HG03196 (cell line): ENCODE results near the gene SUMO3.

Experiments used
- ATAC-seq: cut with Tn5 transposase; IDR thresholded peaks from one replicate; pipeline ENCODE4 v1.9.1; 2021; ENCODE audit not compliant: unreplicated experiment

Gene SUMO3

DNA sequence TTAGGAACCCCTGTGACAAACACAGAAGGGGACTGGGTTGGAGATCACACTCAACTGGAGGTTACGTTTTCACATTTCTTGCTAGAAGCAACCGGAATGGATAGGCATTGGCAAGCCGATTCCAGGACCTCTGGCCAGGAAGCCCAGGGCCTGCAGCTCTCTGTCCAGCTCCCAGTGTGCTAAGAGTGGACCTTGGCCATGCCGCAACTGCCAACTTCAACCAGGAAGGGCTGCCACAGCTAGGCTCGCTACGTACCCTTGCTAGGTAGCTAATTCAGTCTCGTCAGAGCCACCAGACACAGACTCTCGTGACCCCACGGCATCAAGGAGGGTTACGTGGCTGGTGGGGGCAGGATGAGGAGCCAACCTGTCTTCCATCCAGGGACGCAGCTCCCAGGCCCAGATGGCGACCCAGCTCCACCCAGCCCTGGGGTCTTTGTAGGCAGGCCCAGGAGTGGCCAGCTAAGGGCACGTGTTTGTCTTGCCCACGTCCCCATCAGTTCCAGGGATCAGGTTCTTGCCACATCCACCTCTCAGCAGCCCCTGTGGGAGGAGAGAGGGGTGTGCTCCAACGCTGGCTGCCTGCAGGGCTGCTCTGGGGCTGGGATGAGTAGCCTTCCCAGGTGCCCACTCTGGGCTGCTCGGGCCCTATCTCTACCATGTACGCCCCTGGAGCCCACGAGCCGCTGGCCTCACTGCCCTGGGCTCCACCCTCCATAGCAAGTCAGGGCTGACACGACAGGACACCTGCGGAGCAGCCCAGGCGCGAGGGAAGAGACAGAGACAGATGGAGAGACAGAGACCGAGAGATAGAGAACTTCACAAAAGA is 55.4 kb downstream of the SUMO3 start:
- no peak for ATAC-seq

DNA sequence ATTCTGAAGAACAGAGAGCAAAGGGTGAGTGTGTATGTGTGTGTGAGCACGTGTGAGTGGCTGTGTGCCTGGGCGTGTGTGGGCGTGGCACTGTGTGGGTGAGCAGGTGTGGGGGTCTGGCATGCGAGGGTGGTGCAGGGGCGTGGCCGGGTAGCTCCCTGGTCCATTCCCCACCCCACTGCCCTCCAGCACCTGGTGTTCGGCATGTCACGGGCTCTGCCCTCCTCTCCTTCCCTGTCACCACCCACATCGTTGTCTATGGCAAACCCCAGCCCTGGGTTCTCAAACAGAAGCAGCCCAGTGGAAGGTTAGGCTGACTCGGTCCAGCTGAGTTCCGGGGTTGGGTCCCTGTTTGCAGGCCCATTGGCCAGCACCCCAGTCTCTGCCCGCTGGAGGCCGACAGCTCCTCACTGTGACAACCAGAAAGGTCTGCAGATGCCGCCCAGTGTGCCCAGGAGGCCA is 56.1 kb downstream of the SUMO3 start:
- ATAC-seq: no peak

DNA sequence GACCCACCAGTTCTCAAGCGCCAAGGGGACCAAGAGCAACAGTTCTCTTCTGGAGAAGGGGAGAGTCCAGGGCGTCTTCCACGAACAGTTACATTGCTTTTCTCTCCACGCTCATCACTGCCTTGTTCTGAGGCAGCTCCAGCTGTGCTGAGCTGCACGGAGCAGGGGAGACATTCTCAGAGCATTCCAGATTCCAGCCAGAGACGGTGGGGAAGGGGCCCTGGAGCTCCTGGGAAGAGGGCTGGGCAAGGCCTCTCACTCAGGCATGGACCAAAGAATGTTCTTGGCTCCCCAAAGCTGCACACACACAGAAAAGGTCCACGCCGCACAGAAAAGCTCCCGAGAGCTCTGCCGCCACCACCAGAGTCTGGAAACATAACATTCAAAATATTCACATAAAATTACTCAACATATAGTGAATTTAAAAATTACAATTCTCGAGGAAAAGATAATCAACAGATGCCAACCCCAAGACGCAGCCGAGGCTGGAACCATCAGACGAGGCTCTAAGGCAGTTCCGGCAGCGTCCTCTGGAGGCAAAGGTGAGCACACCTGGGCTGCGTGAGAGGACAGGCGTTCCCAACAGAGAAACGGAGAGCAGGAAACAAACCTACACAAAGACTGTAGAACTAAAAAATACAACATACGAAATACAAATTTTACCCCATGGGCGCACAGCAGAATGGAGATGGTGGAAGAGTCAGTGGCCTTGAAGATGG is 56.7 kb downstream of the SUMO3 start:
- ATAC-seq: no peak

DNA sequence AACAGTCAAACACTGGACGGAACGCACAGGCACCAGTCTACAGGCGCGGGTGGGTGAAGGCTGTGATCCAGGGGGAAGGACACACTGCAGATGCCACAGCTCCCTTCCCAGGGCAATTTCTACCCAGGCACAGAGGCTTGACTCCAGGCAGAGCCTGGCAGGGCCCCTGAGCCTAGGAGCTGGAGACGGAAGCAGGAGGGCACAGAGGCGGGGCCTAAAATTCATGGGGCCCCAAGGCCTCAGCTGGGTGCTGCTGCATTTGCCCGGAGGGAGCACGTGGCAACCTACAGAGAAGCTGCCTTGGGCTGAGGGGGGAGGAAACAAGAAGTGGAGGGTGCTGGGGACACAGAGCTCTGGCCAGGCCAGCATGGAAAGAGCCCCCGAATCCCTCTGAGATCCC is 57.5 kb downstream of the SUMO3 start:
- ATAC-seq: no peak

DNA sequence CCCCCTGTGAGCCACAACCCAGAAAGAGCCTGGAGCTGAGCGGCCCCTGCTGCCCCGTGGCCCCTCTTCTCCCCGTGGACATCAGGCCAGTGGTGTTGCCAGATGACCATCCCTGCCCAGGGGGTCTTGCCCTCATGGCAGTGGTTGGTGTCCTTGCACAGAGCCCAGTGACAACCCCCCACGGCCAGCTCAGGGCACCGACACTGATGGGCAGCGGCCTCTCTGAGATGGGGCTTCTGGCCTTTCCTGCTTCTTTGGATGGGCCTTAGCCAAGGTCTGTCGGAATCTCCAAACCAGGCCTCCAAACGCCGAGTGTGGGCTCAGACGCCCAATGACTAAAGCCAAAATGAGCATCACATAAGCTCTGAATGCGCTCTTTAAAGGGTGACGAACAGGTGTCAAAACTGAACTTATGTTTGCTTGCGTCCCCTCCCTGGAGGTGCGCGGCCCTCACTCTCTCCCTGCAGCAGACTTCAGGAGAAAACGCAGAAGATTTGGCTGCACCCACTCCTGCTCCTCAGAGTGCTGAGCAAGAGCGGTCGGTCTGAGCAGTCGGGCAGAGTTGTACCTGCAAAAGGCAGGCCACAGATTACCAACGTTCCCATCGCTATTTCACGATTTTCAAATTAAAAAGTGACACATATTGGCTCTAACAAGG is 58.1 kb downstream of the SUMO3 start:
- ATAC-seq: no peak

DNA sequence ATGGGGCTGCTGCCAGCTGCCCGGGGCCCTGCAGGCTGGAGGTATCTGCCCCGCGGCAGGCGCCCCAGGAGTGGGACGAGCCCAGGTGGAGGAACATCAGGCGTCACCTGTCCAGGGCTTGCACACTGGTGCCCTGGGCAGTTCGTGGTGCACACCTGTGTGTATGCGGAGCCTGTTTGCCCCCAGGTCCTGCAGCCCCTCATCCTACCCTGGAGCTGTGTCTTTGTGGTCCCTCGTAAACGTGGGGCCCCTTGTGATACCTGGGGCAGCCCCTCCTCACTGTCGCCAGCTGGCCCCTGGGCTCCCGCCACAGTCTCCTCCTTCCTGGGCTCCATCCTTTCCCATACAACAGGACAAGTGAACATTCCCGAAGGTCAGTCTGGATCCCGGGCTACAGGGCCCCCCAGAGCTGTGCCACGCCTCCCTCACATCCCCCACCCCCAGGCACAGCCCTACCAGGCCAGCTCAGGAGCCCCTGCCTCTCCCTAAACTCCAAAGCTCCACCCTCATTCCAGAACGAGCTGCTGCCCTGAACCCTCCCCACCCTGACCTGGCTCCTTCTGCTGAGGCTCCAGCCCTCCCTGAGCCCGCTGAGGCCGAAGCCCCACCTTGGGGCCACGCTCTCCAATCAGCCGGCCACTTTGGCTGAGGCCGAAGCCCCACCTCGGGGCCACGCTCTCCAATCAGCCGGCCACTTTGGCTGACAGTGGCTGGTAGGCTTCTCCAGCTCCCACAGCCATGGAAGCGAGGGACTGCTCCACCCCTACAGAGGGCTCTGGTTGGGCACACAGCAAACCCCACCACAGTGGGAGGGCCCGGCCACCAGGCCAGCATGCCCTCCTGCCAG is 58.9 kb downstream of the SUMO3 start:
- ATAC-seq: no peak

DNA sequence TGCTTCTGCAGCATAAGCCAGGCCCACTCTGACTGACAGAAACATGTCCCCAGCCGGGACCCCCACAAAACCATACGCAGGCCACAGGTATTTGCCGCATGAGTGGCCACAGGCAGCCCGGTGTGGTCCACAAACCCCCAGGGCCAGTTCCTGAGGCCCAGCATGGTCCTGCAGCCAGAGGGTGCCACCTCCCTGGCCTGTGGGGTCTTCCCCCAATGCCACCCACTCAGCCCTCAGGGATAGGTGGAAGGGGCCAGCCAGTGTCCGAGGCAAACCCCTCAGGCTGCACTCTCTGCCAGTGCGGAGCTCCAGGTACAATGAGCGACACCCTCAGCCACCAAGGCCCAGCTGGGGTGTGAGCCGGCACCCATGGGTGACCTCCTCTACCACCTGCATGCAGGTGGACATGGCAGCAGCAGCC is 59.7 kb downstream of the SUMO3 start:
- ATAC-seq: no peak

DNA sequence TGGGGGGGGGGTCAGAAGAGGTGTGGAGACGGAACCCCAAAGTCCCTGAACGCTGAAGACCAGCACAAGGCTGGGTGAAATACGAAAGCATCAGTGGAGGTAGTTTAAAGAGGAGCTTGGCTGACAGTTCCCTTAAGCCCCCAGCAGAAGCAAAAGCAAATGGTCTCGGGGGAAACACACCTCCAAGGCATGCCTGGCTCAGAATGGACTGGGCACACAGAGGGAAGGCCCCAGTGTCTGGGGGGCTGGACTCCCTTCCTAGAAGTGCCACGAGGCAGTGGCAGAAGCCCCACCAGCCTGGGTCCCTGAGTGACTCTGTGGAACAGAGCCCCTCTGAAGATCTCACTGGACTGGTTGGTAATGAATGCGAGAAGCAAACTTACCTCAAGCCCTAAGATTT is 60.1 kb downstream of the SUMO3 start:
- ATAC-seq: no peak

DNA sequence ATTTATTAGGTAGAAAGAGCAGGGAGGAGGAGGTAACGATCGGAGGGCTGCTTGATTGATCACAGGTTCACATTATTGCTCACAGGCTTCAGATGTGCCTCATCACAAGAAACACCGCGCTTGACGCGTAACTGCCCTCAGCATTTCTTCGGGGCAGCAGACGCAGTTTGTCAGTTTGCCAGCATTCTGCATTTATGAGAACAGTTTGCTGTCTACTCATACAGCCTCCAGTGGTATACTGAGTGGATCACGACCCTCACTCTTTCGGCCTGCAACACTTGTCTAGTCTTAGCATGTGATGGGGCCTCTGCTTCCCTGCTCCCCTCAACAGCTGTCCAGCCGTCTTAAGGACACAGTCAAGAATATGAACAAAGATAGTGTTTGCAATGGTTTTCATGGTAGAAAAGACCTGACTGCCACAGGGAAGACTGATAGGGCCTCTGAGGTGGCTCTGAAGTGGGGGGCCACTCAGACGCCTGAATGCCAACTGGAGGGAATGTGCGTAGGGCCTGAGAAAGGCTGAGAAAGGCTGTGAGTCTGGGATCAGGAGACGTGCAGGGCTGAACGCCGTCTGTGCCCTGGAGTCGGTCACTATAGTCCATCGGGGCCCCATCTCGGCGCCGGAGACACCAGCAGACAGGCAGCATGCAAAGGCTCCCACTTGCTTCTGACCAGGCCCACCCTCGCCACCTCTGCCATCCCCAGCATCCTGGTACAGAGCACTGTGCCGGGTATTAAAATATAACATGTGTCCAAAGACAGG is 61.3 kb downstream of the SUMO3 start:
- ATAC-seq: no peak
